Neural progenitor cell (in vitro differentiated cells): ENCODE measurements around the gene SOX2. TPM values are rescaled to one million over a fixed set of nuclear protein-coding genes. Genes with fewer than 3 reads are reported as not detected.

ENCODE experiments used
- DNase-seq: peaks from one replicate; pipeline ENCODE4 v3.0.0-alpha.2; 2016; ENCODE audit warnings: low spot score
- H2AFZ ChIP-seq: fragments of 200-600 bp; sonication (generic); replicated peaks from 2 replicates; pipeline ENCODE4 v1.6.1; 2016; ENCODE audit warnings: antibody characterized with exemption
- H3F3A ChIP-seq: fragments of 200-600 bp; sonication (generic); 2 replicates; pipeline ENCODE4 v1.6.1; 2016; ENCODE audit warnings: antibody characterized with exemption, low read depth
- H3K27ac ChIP-seq: fragments of 200-600 bp; sonication (generic); 2 replicates; pipeline ENCODE4 v1.5.1; 2016; ENCODE audit warnings: mild to moderate bottlenecking
- H3K27me3 ChIP-seq: fragments of 200-600 bp; sonication (generic); 2 replicates; pipeline ENCODE4 v1.6.1; 2016; ENCODE audit warnings: mild to moderate bottlenecking, moderate library complexity
- H3K36me3 ChIP-seq: fragments of 200-600 bp; sonication (generic); 2 replicates; pipeline ENCODE4 v1.5.1; 2016
- H3K4me1 ChIP-seq: fragments of 200-600 bp; sonication (generic); 2 replicates; pipeline ENCODE4 v1.6.1; 2016; ENCODE audit warnings: mixed run types
- H3K4me2 ChIP-seq: fragments of 200-600 bp; sonication (generic); 2 replicates; pipeline ENCODE4 v1.6.1; 2016
- H3K4me3 ChIP-seq: fragments of 200-600 bp; sonication (generic); 2 replicates; pipeline ENCODE4 v1.5.1; 2016
- H3K79me2 ChIP-seq: fragments of 200-600 bp; sonication (generic); 2 replicates; pipeline ENCODE4 v1.6.1; 2016; ENCODE audit warnings: low read depth
- H3K9ac ChIP-seq: fragments of 200-600 bp; sonication (generic); 2 replicates; pipeline ENCODE4 v1.6.1; 2016
- H3K9me3 ChIP-seq: fragments of 200-600 bp; sonication (generic); 2 replicates; pipeline ENCODE4 v1.5.1; 2016; ENCODE audit warnings: low read depth
- H4K20me1 ChIP-seq: fragments of 200-600 bp; sonication (generic); 2 replicates; pipeline ENCODE4 v1.6.1; 2016; ENCODE audit warnings: low read depth
- H3K27ac Mint-ChIP-seq: 3 replicates; pipeline ENCODE4 v1.8.0; 2021; ENCODE audit warnings: mixed read lengths
- H3K27me3 Mint-ChIP-seq: 2 replicates; pipeline ENCODE4 v1.8.0; 2022; ENCODE audit warnings: low read depth, mild to moderate bottlenecking, inconsistent platforms, moderate library complexity, mixed read lengths; ENCODE audit not compliant: insufficient read depth
- H3K36me3 Mint-ChIP-seq: 3 replicates; pipeline ENCODE4 v1.8.0; 2021; ENCODE audit warnings: mixed read lengths
- H3K4me1 Mint-ChIP-seq: 3 replicates; pipeline ENCODE4 v1.8.0; 2021; ENCODE audit warnings: mixed read lengths
- H3K4me3 Mint-ChIP-seq: 3 replicates; pipeline ENCODE4 v1.8.0; 2021; ENCODE audit warnings: mild to moderate bottlenecking, moderate library complexity, mixed read lengths
- H3K9me3 Mint-ChIP-seq: 3 replicates; pipeline ENCODE4 v1.8.0; 2020; ENCODE audit warnings: mixed read lengths
- CTCF ChIP-seq: fragments of 200-600 bp; sonication (generic); IDR thresholded peaks from 2 replicates; pipeline ENCODE4 v1.5.1; 2017; ENCODE audit warnings: antibody characterized with exemption, mild to moderate bottlenecking
- EZH2 ChIP-seq: fragments of 200-600 bp; sonication (generic); IDR thresholded peaks from 2 replicates; pipeline ENCODE4 v1.6.1; 2017; ENCODE audit warnings: antibody characterized with exemption, mild to moderate bottlenecking, moderate library complexity
- EZH2phosphoT487 ChIP-seq: fragments of 200-600 bp; sonication (generic); IDR thresholded peaks from 2 replicates; pipeline ENCODE4 v1.6.1; 2017; ENCODE audit warnings: antibody characterized with exemption
- total RNA-seq: library from RNA; depleted of rRNA; stranded (reverse); fragments of >200 nt; gene quantifications from 2 replicates; pipeline ENCODE4 v1.2.3, GENCODE V29; 2015; ENCODE audit warnings: low replicate concordance

SOX2 gene
- total RNA-seq, 1 donor from 2014 or later = 605 TPM

GRCh38 chr3:181703601-181704420 lies 7.9 kb upstream of the SOX2 start:
- no peak overlapping the region for H3K4me3 Mint-ChIP-seq
- no peak for TF ChIP-seq CTCF
- no peak for TF ChIP-seq EZH2phosphoT487
- TF ChIP-seq EZH2 = no peak
- peaks cover 18% of the 10 kb centered on the region for H3K9me3 Mint-ChIP-seq
- Histone ChIP-seq H3K4me1 (peaks cover 83% of the 10 kb centered on the region), H3F3A (peaks cover 71% of the 10 kb centered on the region), H3K27ac (no peak overlapping the region), H3K9me3 (no peaks in the 10 kb centered on the region), H3K4me3 (no peak overlapping the region), H3K9ac (no peak overlapping the region), H3K27me3 (no peaks in the 10 kb centered on the region), H3K36me3 (no peaks in the 10 kb centered on the region), H3K4me2 (no peak overlapping the region), H2AFZ (no peak overlapping the region), H3K79me2 (peaks cover 68% of the 10 kb centered on the region), H4K20me1 (no peaks in the 10 kb centered on the region)
- H3K36me3 Mint-ChIP-seq = peaks cover 17% of the 10 kb centered on the region
- H3K27me3 Mint-ChIP-seq = peaks cover 10% of the 10 kb centered on the region
- no peak overlapping the region for H3K27ac Mint-ChIP-seq
- H3K4me1 Mint-ChIP-seq = peaks cover 60% of the 10 kb centered on the region
- peak; percentile 16 for DNase-seq

GRCh38 chr3:181704421-181705085 lies 7.2 kb upstream of the SOX2 start:
- H3F3A ChIP-seq = peaks cover 71% of the 10 kb centered on the region
- no peaks in the 10 kb centered on the region for H3K9me3 ChIP-seq
- Mint-ChIP-seq H3K4me1 (peaks cover 62% of the 10 kb centered on the region), H3K27ac (no peak overlapping the region), H3K9me3 (peaks cover 18% of the 10 kb centered on the region), H3K27me3 (peaks cover 10% of the 10 kb centered on the region), H3K36me3 (peaks cover 17% of the 10 kb centered on the region), H3K4me3 (peak overlapping the region; percentile 3)
- H3K4me1 ChIP-seq = peaks cover 81% of the 10 kb centered on the region
- peaks cover 70% of the 10 kb centered on the region for H3K79me2 ChIP-seq
- H3K27ac ChIP-seq = peak overlapping the region; percentile 96
- TF ChIP-seq EZH2 (no peak), EZH2phosphoT487 (no peak), CTCF (no peak)
- H3K4me3 ChIP-seq = no peak overlapping the region
- H3K27me3 ChIP-seq = no peaks in the 10 kb centered on the region
- peak overlapping the region; percentile 99 for H3K4me2 ChIP-seq
- H4K20me1 ChIP-seq = no peaks in the 10 kb centered on the region
- H3K36me3 ChIP-seq = no peaks in the 10 kb centered on the region
- DNase-seq = peak; percentile 3
- no peak overlapping the region for H3K9ac ChIP-seq
- H2AFZ ChIP-seq = no peak overlapping the region

- Histone ChIP-seq H3K9me3 (no peaks in the 10 kb centered on the region), H3K27ac (peak overlapping the region; percentile 96), H3K27me3 (no peaks in the 10 kb centered on the region), H2AFZ (no peak overlapping the region), H3K4me1 (peaks cover 80% of the 10 kb centered on the region), H3K4me3 (no peak overlapping the region), H3K36me3 (no peaks in the 10 kb centered on the region), H3K4me2 (peak overlapping the region; percentile 99), H3K9ac (no peak overlapping the region), H3F3A (peaks cover 71% of the 10 kb centered on the region), H3K79me2 (peaks cover 70% of the 10 kb centered on the region), H4K20me1 (no peaks in the 10 kb centered on the region)
- peak overlapping the region; percentile 6 for H3K27ac Mint-ChIP-seq
- no peak for TF ChIP-seq EZH2
- TF ChIP-seq EZH2phosphoT487 = no peak
- TF ChIP-seq CTCF = no peak
- H3K27me3 Mint-ChIP-seq = peaks cover 10% of the 10 kb centered on the region
- peaks cover 18% of the 10 kb centered on the region for H3K9me3 Mint-ChIP-seq
- peaks cover 63% of the 10 kb centered on the region for H3K4me1 Mint-ChIP-seq
- H3K4me3 Mint-ChIP-seq = no peak overlapping the region
- DNase-seq = peak; percentile 43
- H3K36me3 Mint-ChIP-seq = peaks cover 17% of the 10 kb centered on the region
Observed at GRCh38 chr3:181705086-181705480, 6.6 kb upstream of the SOX2 start.
